ENCODE results near the gene ATP1A3.
A peak's percentile ranks its signal among the peaks of the same experiment; 100 is the strongest.
"Not testable (repeated sequence)": the region's sequence is repeated elsewhere in the genome, so short reads cannot be mapped to it uniquely, and the experiment has no call there.

ATP1A3 gene

DNA sequence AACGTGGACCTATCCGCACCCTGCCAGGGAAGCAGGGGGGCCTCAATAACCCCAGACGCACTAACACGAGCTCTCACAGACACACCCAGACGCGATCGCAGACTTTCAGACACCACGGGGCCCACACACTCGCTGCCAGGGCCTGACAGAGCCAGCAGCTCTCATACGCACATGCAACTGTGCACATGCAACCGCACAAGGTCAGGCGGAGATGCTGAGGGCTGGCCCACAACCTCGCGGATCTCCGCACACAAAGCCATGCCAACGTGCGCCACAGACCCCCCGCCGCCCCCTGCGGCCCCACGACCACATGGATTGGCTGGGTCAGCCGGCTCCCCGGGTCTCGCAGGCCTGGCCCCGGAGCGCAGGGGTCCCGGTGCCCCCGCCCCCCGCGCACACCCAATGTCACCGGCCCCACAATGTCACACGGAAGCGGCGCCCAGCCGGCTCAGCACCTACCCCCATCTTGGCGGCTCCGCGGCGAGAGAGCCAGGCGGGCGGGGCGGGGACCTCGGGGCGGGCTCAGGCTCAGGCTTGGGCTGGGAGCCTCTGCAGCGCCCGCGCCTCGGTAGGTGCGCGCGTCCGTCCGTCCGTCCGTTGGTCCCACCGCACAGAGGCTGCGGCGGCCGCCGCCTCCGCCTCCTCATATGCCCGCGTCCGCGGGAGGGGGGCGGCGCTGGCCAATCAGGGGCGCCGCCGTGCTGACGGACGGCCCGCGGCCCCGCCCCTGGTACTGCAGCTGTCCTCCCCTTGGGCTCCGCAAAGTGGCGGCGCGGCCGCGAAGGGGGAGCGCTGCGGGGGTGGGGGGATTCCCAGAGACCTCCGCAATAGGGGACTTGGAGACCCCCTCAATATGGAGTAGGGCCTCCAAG lies at the start of gene ATP1A3:
ATP1A3 (minus strand) TSS at position 619 of the 872 bp plus-strand sequence; CDS start at position 465, 154 bp downstream.
- peak; percentile 38 for DNase-seq (ENCODE audit: low read depth)

DNA sequence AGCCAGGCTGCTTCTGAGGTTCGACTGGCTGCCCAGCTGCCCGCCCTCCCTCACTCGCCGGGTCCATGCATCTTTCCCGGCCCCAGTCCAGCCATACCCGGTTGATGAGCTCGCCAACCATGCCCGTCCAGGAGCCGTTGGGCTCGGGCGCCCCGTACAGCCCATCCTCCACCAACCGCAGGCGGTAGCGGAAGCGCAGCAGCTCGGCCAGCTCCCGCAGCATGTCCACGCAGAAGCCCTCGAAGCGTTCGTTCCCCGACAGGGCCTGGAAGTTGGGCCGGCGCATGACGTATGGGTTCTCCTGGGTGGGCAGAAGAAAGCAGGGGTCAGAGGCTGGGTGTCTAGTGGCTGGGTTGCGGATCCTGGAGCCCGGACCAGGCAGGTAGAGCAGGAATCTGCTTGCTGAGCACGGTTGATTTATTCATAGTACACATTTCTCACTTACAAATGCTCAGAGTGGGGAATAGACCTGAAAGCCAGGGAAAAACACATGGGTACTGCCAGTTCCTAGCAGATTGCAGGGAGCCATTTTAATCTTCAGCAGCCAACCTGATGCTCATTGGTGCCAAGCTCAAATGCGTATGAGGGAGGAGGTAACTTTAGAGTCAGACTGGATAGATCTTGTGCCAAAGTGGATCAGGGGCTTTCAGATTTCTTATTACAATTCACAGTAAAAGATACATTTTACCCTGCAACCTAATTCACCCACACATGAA lies 48.6 kb upstream of the ATP1A3 start:
- DNase-seq (ENCODE audit: low read depth) = no peak

DNA sequence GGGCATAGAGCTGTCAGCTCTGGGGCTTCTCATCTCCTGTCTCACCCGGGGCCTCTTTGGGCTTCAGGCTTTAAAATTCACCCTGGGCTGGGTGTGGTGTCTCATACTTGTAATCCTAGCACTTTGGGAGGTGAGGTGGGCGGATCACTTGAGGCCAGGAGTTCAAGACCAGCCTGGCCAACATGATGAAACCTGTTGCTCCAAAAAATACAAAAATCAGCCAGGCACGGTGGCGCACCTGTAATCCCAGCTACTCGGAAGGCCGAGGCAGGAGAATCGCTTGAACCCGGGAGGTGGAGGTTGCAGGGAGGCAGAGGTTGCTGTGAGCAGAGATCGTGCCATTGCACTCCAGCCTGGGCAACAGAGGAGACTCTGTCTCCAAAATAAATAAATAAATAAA lies 46.5 kb upstream of the ATP1A3 start:
- not testable (repeated sequence) for DNase-seq (ENCODE audit: low read depth)

DNA sequence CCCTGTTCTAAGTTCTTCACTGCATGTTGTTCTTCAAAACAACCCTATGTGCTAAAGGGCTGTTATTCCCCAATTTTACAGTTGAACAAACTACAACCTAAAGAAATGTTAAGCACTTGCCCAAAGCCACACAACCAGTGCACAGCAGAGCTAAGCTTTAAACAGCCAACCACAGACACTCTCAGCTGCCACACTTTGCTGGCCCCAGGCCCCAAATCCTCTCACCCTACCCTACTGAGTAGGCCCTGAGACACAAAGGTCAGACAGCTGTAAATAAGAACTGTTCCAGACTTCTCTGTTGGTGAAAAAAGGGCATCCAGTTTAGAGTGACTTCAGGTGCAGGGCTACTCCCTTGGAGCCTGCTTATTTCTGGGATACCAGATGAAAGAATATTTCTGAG lies 46.0 kb upstream of the ATP1A3 start:
- DNase-seq (ENCODE audit: low read depth) = no peak

DNA sequence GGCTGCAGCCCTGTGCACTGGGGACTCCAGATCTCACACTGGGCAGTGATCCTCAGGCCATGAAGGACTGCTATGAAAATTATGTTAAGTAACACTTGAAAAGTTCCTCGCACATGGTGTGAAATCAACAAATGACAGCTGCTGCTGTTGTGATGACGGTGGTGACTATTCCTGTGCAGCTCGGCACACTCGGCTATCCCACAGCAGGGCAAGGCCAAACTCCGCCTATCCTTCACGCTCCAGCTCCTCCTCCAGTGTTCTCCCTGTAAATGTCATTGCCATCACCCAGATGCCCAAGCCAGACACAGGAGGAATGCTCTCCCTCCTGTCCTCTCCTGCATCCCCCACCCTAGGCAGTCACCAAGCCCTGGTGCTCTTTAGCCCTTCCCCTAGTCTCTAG lies 44.6 kb upstream of the ATP1A3 start:
- DNase-seq (ENCODE audit: low read depth) = no peak

DNA sequence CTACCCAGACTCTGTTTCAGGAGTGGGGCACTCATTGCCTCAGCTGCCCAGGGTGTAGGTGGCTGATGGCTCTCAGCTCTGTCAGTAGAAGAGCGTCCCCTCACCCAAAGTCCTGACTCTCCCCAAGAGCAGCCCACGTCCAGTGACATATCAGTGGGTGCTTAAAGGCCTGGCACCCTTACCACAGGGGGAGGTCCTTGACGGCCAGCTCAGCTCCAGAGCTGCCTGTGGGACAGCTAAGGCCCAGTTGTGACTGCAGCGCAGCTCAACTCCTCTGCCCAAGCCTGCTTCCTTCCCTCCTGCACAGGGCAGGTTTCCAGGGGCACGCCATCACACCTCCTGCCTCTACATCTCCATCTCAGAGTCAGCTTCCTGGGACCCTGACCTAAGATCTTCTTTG lies 43.6 kb upstream of the ATP1A3 start:
- no peak for DNase-seq (ENCODE audit: low read depth)

DNA sequence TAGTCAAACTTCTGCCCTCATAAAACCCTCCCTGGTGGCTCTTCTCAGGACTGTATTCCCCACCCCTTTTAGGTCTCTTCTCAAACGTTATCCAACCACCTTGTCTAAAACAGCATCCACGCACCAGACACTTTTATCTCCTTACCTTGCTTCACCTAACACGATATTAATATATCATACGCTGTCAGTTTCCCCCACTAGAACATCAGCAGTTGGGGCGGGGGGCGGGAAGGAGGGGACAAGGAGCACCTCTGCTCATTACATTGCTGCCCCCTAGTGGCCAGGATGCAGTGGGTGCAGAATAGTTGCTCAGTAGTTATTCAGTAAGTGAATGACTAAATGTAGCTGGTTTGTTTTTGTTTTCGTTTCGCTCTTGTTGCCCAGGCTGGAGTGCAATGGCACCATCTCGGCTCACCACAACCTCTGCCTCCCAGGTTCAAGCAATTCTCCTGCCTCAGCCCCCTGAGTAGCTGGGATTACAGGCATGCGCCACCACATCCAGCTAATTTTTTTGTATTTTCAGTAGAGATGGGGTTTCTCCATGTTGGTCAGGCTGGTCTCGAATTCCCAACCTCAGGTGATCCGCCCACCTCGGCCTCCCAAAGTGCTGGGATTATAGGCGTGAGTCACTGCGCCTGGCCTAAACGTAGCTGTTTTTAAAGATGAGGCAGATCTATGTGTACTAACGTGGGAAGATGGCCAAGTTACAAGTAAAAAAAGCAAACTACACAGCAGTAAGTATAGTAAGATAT lies 40.8 kb upstream of the ATP1A3 start:
- peak; percentile 34 for DNase-seq (ENCODE audit: low read depth)

DNA sequence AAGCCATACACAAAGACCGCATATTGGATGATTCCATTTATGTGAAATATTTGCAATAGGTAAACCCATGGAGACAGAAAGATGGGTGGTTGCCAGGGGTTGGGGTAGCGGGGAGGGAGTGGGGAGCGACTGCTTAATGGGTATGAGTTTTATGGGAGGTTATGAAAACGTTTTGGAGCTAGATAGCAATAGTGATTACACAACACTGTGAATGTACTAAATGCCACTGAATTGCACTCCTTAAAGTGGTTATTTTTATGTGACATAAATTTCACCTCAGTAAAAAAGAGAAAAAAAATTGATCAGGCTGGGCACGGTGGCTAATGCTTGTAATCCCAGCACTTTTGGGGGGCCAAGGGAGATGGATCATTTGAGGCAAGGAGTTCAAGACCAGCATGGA lies 39.4 kb upstream of the ATP1A3 start:
- DNase-seq (ENCODE audit: low read depth) = no peak

DNA sequence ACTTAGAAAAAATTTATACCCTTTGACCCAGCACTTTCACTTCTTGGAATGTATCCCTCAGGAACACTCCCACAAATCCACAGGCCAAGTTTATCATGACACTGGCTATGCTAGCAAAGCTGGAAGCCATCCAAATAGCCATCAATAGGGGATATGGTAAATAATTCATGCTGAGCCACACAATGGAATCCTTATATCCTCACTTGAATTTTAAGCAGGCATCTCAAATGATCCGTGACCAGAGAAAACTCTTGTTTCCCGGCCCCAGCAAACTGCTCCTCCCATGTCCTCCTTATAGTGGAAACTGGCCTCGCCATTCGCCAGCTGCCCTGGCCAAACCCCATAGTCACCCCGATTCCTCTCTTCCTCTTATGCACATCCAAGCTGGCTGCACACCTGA lies 38.4 kb upstream of the ATP1A3 start:
- DNase-seq (ENCODE audit: low read depth) = no peak

DNA sequence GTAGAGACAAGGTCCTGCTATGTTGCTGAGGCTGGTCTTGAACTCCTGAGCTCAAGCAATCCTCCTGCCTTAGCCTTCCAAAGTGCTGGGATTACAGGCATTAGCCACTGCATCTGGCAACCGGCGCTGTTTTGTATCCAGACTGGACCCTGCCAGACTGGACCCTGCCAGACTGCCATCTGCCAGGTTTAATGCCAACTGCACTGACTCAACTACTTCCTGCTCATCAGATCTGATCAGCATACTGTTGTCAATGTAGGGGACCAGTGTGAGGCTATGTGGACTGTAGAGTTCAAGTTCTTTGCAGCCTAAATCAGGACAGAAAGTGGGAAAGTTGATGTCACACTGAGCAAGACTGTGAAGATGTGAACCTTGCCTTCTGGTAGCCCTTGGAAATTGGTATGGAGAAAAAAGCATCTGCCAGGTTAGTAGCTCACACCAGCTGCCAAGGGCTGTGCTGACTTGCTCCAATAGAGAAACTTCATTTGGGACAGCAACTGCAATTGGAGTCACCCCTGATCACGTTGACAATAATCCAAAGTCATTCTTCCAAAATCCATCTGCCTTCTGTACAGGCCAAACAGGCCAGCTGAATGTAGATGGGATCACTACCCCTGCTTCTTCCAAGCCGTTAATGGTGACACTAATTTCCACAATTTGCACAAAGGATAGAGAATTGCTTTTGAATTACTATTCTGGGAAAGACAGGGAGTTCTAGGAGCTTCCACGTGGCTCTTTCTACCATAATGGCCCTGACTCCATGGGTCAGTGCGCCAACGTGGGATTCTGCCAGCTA lies 36.8 kb upstream of the ATP1A3 start:
- no peak for DNase-seq (ENCODE audit: low read depth)

DNA sequence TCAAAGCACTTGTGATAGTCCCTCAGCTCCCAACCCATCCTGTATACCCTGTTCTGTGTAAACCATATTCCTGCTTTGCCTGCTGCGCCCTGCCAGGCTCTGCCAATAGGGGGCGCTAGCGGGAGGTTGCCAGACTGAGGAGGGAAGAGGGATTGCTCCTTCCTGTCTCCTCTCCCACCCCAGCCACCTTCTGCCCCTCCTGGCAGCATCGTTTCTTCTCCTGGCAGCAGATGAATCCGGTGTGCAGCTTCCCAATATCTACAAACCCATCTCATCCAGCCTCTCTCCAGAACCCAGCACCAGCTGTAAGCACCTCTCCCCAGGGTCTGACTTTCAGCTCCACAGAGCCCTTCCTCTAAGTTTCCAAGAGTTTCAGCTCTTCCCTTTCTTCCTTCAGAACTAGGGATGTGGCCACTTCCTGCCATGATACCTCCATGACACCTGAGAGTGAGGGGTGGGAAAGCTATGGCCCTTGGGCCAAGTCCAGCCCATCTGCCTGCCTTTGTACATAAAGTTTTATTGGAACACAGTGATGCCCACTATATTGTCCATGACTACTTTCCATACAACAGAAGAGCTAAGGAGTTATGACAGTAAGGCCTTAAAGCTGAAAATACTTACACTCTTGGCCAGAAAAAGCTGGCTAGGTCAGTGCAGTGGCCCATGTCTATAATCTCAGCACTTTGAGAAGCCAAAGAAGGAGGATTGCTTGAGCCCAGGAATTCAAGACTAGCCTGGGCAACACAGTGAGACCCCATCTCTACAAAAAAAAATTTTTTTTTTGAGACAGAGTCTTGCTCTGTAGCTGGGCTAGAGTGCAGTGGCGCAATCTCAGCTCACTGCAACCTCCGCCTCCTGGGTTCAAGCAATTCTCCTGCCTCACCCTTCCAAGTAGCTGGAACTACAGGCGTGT lies 34.5 kb upstream of the ATP1A3 start:
- peak; percentile 8 for DNase-seq (ENCODE audit: low read depth)

DNA sequence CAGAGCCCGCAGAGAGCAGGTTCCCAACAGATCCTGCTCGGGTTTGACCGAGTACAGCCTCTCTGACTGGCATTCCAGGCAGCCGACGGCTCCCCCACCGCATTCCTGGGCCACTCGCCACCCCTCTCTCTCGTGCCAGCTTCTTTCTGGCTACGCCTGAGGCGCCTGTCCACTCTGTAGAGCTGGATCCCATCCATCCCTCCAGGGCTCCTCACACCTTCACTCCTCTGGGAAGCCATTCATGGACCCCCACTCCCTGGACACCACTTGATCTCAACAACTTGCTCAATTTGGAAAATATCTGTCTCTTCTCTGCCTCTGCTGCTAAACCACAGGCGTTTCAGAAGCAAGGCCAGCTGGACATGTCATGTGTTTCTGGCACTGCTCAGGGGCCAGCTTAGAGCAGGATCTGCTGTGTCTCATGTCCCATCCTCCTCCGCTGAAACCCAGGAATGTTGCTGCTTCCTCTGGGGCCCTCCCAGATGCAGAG lies 30.6 kb upstream of the ATP1A3 start:
- no peak for DNase-seq (ENCODE audit: low read depth)

DNA sequence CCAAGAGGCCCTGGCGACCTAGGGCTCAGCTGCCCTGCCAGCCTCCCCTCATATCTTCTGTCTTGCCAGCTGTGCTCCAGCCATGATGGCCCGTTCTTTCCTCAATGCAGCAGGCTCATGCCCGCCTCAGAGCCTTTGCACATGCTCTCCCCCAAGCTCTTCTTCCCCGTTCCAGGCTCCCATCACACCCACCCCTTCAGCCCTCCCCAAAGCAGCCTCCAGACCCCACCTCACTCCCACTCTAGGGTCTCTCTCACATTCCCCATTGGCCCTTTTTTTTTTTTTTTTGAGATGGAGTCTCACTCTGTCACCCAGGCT lies 29.9 kb upstream of the ATP1A3 start:
- no peak for DNase-seq (ENCODE audit: low read depth)

DNA sequence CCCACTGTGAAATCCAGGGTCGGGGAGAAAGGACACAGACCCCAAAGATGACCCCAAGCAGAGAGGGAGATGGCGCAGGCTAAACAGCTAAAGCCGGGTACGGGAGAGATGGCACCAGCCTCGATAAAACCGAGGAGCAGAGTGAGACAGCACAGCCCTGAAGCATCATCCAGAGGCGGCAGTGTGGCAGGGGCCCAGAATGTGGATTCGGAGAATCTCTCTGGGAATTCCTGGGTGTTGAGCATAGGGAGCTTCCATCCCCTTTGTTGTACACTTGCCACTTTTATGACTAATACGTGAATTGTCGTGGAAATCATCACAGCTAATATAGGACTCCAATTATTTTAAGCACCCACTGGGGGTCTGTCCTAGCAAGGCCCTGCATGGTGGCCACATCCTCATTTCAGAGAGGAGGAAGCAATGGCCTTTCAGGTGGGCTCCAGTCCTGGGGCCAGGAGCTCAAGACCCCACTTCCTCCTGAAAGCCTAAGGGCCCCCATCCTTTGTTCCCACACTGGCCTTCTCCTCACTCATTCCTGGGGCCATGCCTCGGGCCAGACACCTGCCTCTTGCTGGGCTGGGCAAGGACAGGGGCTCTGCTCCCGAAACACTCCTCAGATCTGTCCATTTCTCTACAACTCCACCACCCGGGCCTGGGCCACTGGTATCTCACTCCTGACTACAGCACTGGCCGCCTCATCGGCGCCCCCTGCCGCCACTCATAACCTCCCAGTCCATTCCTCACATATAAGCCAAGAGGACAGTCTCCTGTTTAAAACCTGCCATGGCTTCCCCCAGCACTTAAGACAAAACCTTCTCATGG lies 29.3 kb upstream of the ATP1A3 start:
- no peak for DNase-seq (ENCODE audit: low read depth)

DNA sequence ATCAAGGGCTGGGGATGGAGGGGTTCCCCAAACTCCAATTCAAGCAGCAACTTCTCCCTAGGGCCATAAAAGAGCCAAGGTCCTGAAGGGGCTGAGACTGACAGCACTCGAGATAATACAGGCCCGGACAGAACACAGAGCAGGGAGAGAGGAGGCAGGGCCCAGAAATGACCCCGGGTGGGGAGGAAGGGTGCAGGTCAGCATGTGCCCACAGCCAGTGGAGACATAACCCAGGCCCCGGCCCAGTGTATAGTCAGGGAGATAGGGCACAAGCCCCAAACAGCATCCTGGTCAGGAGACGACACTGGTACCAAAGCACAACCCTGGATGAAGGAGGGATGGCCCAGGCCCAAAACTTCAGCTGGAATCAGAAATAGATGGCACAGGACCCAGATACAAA lies 28.6 kb upstream of the ATP1A3 start:
- no peak for DNase-seq (ENCODE audit: low read depth)

DNA sequence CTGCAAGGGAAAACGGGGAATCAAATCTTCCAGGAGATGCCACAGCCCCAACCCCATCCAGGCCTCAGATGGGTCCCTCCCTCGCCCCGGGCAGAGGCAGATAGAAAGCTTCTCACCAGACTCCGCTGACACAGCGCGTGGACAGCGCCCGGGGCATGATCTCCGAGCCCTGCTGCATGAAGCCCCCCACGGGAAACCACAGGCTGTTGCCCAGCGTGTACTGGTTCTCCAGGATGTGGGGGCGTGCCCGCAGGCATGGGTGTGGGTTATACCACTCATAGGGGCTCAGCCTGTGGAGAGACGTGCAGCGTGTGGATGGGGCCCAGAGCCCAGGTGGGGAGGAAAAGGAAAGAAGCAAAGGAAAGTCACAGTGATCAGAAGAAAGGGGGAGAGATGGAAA lies 27.2 kb upstream of the ATP1A3 start:
- no peak for DNase-seq (ENCODE audit: low read depth)

DNA sequence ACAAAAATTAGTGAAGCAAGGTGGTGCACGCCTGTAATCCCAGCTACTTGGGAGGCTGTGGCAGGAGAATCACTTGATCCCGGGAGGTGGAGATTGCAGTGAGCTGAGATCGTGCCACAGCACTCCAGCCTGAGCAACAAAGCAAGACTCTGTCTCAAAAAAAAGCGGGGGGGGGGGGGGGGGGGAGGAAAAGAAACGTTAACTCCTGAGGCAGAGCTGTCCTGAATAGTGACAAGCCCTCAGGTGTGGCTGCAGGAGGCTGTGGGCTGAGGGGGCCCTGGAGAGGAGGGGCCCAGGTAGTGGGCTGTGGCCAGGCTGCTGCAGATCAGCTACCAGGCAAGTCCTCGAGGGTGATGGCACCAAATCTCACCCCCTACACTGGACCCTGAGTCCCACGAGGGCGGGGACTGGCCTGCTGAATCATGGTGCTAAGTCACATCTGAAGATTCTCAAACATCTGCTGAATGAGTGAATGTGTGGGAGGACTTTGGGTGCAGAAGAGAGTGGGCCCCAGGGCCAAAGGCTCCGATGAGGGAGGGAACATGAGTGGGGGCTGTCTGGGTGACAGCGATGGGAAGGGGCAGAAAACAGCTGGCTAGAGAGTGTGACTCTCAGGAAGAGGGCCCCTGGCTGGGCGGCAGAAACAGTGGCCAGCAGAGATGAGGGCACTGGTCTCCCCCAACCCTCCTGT lies 24.6 kb upstream of the ATP1A3 start:
- DNase-seq (ENCODE audit: low read depth) = no peak

DNA sequence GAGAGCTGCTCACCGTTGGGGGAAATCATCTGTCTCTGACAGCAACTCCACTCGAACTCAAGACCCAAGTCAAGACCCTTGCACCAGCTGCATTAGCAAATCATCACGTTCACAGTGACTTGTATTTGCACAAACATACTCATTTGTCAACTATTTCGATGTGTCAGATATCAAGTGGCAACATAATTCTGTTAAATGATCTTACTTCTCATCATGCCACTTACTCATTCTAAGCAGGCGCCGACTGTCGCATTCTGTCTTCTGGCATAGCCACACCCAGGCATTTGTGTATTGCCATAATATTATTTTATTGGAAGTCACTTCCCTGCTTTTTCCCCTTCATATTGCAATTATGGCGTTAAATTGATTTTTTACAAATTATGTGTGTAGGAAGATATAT lies 23.0 kb upstream of the ATP1A3 start:
- DNase-seq (ENCODE audit: low read depth) = no peak

DNA sequence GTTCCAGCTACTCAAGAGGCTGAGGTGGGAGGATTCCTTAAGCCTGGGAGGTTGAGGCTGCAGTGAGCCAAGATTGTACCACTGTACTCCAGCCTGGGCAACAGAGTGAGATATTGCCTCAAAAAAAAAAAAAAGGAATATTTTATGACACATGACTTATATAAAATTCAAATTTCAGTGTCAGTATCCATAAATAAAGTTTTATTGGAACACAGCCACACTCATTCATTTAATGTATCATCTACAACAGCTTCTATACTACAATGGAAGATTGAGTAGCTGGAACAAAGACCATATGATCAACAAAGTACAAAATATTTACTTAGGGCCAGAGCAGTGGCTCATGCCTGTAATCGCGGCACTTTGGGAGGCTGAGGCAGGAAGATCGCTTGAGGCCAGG lies 18.7 kb upstream of the ATP1A3 start:
- DNase-seq (ENCODE audit: low read depth) = not testable (repeated sequence)

Data from CMK (cell line).